T-helper 1 cell (primary cell): Measurements from ENCODE around the gene MAST1.
"Not testable (repeated sequence)": the region's sequence is repeated elsewhere in the genome, so short reads cannot be mapped to it uniquely, and the experiment has no call there.

Source experiments
- DNase-seq, 5 donors: peaks; one replicate each; pipeline ENCODE4 v3.0.0-alpha.2; 2012 to 2020

MAST1 gene

GRCh38 chr19:12840091-12841079, 2.1 kb downstream of the MAST1 start:
- peak in 2 of 5 donors; percentile 22 to 60 for DNase-seq

- no peak for DNase-seq
Measured at GRCh38 chr19:12841094-12841493, 2.8 kb downstream of the MAST1 start.

- no peak for DNase-seq
Measured at GRCh38 chr19:12842511-12842910, 4.2 kb downstream of the MAST1 start.

GRCh38 chr19:12843328-12843727, 5.0 kb downstream of the MAST1 start:
- no peak for DNase-seq

DNA sequence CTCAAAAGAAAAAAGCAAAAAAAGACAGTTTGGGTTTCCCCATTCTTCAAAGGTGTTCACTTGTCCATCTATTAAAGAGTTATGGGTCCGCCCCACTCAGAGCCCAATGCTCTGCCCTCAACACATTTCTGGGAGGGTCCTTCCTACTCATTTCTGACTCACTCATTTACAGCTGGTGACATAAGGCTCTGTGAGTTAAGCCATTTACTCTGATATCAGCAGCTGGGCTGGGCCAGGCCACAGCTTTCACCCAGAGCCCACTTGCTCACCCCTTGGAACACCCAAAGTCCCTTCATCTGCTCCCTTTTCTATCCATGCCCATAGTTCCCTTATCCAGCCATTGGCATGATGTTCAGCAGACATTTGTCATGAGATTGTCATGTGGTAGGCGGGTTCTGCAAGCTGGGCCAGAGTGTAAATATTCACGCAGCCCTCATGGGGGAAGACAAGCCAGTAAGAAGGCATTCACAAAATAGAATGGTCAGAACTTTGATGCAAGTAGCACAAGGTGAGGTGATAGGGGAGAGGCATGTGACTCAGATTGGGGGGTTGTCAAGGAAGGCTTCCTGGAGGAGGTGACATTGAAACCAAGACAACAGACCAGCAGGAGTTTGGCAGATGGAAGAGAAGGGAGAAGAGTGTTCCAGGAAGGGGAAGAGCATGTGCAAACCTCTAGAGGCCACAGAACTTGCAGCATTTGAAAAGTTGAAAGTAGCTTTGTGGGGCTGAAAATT, 5.9 kb downstream of the MAST1 start:
- DNase-seq, result no peak

GRCh38 chr19:12846613-12847012, 8.3 kb downstream of the MAST1 start:
- not testable (repeated sequence) for DNase-seq

- peak; percentile 60 to 75 (median 73) for DNase-seq
Measured at GRCh38 chr19:12847159-12848139, 9.1 kb downstream of the MAST1 start.

GRCh38 chr19:12856653-12857052, 18.3 kb downstream of the MAST1 start:
- no peak for DNase-seq

DNA sequence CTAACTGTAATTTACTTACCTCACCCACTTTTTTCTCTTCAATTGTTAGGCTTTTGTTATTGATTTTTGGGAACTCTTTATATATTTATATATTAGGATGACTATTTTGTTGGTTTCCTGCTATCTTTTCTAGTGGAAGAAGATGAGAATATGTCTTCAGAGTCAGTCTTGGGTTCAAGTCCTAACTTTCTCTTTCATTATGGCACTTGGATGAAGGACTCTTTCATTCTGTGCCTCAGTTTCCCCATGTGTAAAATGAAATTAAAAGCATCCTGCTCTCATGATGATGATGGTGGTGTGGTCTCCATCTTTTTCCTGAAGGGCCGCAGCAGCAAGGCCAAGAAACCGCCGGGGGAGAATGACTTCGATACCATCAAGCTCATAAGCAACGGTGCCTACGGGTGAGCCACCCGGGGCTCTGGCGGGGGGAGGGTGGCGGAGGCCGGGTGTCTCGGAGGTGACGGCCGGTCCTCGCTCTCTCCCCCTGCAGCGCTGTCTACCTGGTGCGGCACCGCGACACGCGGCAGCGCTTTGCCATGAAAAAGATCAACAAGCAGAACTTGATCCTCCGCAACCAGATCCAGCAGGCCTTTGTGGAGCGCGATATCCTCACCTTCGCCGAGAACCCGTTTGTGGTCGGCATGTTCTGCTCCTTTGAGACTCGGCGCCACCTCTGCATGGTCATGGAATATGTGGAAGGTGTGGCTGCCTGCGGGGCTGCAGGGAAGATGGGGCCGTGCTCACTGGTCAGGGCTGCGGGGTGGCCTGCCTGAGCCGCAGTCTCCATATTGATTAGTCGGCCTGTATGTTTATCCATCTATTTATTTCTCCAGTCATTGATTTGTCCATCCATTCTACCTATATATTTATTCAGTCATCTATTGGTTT, 20.0 kb downstream of the MAST1 start:
- DNase-seq, result no peak

DNA sequence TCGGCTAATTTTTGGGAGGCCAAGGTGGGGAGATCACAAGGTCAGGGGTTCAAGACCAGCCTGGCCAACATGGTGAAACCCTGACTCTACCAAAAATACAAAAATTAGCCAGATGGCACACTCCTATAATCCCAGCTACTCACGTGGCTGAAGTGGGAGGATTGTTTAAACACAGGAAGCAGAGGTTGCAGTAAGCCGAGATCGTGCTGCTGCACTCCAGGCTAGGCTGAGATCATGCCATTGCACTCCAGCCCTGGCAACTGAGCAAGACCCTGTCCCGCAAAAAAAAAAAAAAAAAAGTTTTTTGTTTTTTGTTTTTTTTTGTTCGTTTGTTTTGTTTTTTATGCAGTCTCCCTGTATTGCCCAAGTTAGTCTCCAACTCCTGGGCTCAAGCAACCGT, 21.2 kb downstream of the MAST1 start:
- no peak for DNase-seq

- no peak for DNase-seq
Measured at GRCh38 chr19:12864143-12864542, 25.8 kb downstream of the MAST1 start.

DNA sequence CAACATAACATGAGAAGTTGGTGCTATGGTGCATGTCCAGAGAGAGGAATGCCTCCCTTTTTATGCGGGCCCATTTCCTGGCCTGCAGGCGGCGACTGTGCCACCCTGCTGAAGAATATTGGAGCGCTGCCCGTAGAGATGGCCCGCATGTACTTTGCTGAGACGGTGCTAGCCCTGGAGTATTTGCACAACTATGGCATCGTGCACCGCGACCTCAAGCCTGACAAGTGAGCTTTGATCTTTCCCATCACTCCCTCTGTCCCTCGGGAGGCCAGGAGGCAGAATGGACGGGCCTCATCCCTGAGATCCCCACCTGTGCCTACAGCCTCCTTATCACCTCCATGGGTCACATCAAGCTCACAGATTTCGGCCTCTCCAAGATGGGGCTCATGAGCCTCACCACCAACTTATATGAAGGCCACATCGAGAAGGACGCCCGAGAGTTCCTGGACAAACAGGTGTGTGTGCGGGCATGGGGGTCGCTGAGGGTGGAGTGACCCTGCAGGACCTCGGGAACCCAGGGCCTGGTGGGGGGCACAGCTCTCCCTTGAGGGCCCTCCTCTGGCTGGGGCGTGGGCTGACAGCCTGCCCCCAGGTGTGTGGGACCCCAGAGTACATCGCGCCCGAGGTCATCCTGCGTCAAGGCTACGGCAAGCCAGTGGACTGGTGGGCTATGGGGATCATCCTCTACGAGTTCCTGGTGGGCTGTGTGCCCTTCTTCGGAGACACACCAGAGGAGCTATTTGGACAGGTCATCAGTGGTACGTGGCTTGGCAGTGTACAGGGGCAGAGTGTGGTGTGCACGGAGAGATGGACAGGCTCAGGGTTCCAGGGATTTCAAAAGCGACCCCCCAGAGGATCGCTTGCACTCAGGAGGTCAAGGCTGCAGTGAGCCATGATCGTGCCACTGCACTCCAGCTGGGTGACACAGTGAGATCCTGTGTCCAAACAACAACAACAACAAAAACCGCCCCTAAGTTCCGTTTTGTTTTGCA, 26.7 kb downstream of the MAST1 start:
- no peak for DNase-seq

DNA sequence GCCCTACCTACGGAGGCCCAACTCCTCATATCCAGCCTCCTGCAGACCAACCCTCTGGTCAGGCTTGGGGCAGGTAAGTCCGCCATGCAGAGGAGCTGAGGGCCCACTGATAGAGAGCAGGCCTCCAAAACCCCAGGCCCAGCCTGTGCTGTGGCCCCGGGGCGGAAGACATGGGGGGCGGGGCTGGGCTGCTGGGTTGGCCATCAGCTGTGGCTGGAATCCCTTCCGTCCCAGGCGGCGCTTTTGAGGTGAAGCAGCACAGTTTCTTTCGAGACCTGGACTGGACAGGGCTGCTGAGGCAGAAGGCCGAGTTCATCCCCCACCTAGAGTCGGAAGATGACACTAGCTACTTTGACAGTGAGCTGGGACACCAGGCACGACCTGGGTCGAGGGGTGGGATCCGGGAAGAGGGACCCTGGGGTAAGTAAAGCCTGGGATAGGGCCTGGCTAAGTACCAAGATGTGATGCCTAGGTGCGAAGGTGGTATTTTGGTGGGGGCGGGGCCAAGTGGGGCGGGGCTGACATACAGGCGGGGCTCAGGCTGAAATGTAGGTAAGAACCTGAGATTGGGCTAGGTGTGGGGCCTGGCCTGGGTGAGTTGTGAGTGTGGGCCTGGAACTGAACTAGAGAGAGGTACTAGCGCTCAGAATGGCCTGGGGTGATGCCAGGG, 27.6 kb downstream of the MAST1 start:
- DNase-seq, result no peak

DNA sequence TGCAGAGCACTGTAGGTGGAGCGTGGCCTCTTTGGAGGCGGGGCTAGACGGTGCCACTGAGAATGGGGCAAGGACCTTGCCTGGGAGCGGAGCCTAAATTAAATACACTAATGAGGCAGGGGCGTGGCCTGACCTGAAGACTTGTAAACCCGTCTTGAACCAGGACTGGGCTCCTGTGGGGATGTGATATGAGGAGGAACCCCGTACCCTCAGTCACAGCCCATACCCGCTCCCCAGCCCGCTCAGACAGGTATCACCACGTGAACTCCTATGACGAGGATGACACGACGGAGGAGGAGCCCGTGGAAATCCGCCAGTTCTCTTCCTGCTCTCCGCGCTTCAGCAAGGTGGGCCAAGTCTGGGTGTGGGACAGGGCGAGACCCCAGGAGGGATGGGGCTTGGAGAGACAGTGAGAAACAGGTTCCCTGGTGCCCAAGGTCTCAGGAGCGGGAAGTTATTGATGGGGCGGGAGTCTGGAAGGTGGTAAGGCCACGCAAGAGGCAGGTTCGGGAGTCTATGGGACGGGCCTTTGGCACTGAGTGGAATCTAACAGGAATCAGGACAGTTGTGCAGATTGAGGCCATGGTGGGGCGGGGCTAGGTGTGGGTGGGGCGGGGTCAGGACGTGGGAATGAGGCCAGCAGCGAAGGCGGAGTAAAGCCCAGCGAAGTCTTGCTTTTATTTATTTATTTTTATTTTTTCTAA, 28.3 kb downstream of the MAST1 start:
- DNase-seq, result no peak

GRCh38 chr19:12867120-12868099, 29.1 kb downstream of the MAST1 start:
- peak; percentile 35 to 74 (median 52) for DNase-seq

DNA sequence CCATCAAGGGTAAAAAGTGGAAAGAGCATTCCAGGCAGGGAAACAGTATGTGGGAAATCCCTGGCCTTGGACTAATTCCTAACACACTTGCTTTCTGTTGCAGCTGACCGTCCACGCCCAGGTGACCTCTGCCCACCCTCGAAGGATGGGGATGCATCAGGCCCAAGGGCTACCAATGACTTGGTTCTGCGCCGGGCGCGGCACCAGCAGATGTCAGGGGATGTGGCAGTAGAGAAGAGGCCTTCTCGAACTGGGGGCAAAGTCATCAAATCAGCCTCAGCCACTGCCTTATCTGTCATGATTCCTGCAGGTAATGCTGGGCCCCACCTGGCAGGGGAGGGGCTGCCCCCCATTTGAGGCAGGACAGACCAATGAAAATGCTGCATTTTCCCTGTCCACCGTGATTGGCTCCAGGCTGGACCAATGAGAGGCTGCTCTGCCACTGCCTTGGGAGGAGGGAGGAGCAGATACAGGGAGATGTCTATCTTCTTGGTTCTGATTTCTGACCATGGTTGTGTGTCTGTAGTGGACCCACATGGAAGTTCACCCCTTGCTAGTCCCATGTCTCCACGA, 30.3 kb downstream of the MAST1 start:
- DNase-seq, result no peak

DNA sequence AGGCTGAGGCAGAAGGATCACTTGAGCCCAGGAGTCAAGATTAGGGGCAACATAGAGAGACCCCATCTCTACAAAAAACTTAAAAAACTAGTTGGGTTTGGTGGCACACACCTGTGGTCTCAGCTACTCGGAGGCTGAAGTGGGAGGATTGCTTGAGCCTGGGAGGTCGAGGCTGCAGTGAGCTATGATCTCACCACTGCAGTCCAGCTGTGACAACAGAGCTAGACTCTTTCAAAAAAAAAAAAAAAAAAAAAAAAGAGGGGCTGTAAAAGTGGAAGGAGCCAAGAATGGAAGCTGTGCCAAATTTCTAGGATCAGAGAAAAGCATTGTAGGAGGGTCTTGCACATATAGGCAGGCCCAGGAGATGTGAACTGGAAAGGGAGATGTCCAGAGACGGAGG, 33.4 kb downstream of the MAST1 start:
- DNase-seq, result no peak
